SH-SY5Y (cell line): ENCODE data around the gene PTPN4.

Experiments used
- GATA2 ChIP-seq: IDR thresholded peaks from 2 replicates; pipeline ENCODE4 v1.6.1; 2011; ENCODE audit warnings: mild to moderate bottlenecking, low read depth, low read length
- GATA3 ChIP-seq: IDR thresholded peaks from 2 replicates; pipeline ENCODE4 v1.6.1; 2011; ENCODE audit warnings: low read depth, mild to moderate bottlenecking, low read length, moderate library complexity

PTPN4 gene

GRCh38 chr2:119723784-119724467 lies 35.8 kb upstream of the PTPN4 start:
- TF ChIP-seq GATA2: no peak
- TF ChIP-seq GATA3: no peak

- TF ChIP-seq GATA2 (no peak), GATA3 (no peak)
These were observed 34.9 kb upstream of the PTPN4 start for GRCh38 chr2:119724656-119725485.

- TF ChIP-seq GATA3 (no peak), GATA2 (no peak)
These were observed 32.2 kb upstream of the PTPN4 start for GRCh38 chr2:119727493-119727892.

GRCh38 chr2:119728421-119728820 lies 31.3 kb upstream of the PTPN4 start:
- TF ChIP-seq GATA3 (no peak), GATA2 (no peak)

GRCh38 chr2:119730671-119731177 lies 29.0 kb upstream of the PTPN4 start:
- TF ChIP-seq GATA3 (no peak), GATA2 (no peak)

DNA sequence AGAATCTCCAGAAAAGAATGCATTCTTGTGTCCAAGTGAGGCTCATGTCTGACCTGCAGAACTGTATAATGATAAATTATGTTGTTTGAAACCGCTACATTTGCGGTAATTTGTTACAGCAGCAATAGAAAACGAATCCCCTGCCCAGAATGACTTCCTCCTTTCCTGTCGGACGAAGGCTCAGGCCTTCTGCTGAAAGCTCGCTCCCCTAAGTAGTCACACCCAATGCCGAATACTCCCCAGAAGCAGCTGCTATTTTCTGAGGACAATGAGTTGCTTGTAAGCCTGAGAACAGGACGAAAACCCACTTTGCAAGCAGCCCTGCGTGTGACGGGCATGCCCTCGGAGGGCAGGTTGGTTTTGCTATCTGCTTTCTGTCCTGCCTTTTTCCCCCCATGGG lies 27.7 kb upstream of the PTPN4 start:
- TF ChIP-seq GATA3: no peak
- TF ChIP-seq GATA2: no peak

DNA sequence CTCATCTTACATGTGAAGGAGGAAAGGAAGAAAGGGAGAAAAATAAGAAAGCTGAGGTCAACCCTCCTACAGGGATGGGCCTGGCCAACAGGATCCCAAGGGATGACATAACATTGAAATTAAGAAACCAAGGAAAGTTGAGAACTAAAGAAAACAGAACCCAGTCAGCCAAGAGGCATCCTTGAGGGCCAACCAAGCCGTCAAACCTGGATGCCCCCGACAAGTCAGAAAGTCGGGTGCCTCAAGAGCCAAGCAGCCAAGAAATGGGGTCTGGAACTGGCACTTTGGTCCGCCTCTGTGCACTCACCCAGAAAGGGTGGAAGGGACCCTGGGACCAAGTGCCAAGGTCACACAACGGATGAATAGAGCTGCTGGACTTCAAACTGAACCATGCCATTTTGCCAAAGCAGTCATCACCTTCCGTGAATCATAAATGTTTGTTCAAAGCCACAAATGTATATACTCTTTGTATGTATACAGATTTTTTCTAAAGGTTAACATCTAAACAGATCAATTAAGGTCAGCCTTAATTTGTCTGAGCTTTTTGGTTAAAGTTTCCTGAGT lies 27.0 kb upstream of the PTPN4 start:
- TF ChIP-seq GATA2: no peak

DNA sequence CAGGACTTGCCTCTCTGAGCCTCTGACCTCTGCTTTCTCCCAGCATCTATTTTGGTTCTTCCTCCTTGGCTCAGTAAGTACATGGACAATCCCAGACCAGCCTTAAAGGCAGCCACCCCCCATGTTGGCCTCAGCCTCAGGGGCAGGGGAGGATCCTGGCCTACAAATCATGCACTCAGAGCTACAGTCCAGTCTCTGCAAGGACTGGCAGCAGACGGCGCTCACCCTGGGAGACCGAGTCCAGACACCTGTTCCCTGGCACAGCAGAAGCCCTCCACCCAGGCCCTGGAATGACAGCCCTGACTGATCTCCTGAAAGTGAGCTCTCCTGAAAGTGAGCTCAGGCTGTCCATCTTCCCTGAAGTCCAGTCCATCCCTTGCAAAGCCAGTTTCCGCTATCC lies 25.7 kb upstream of the PTPN4 start:
- no peak for TF ChIP-seq GATA3
- no peak for TF ChIP-seq GATA2

GRCh38 chr2:119735565-119735964 lies 24.2 kb upstream of the PTPN4 start:
- TF ChIP-seq GATA3: no peak
- no peak for TF ChIP-seq GATA2

GRCh38 chr2:119736021-119736420 lies 23.7 kb upstream of the PTPN4 start:
- TF ChIP-seq GATA3 (no peak), GATA2 (no peak)

DNA sequence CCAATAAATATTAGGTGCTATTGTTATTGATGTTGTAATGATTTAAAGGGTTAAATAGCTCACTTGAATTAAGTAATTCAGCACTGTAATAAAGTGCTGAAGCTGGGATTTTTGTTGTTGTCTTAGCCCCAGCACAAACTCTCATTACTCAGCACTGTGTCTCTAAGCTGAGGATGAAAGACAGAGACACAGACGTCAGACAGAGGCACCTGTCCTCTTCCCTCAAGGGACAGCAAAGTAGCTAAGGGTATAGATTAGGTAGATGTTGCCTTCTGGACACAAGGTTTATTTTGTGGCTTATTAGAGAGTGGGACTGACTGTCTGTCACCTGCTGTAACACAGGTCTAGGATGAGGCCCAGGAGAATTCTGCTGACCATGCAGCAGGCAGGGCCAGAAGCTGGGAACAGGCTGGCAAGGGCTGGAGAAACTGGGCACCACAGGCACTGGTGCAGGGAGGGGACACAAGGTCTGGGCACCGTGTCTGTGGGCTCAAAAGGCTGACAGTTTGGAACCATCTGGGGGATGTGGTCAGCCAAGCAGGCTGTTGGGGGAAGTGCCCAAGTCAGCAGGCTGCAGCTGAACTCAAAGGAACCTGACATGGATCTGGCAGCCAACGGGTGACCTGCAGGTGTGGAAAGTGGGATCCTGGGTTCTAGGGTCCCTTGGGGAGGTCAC lies 20.0 kb upstream of the PTPN4 start:
- TF ChIP-seq GATA2 (no peak), GATA3 (no peak)

DNA sequence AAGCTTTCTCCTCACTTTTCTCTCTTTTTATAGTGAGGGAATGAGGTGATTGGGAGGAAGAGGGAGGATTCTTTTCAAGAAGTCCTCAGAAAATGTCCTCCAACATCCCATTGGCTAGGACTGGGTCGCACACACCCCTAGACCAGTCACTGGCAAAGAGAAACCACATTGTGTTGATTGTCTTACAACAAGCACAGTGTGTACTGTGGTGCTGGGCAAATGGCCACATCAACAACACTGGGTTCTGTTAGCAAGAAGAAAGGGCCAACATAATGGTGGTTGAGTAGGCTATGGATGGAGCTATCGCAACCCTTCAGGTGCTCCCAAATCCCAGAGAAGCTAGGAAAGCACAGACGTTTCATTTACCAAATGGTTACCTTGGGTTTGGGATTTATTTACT lies 18.7 kb upstream of the PTPN4 start:
- TF ChIP-seq GATA2 (no peak), GATA3 (no peak)

- TF ChIP-seq GATA2: no peak
- no peak for TF ChIP-seq GATA3
These were observed 17.9 kb upstream of the PTPN4 start for GRCh38 chr2:119741868-119742267.

DNA sequence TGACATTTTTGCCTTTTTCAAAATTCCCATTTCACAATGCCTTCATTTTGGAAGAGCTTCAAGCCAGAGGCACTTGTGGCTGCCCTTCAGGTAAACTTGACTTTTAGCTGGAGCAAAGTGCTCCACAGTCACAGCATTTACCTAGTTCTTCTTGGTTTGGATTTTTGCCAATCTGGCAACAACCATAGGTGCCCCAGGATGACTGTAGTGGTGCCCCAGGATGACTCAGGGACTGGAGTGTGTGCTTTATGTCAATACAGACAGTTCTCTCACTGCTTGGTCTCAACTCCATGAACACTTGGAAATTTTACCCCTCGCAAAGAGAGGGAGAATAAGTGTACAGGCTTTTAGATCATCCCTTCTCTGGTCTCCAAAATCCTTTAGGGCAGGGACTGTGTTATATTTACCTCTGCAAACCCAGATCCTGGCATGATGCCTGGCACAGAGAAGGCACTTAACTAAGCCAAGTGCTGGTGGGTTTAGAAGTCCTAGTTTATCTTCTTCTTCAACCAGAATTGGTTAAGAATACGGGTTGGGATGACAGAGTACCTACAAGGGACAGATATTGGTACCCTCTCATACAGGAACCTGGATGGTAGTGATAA lies 15.3 kb upstream of the PTPN4 start:
- no peak for TF ChIP-seq GATA2
- TF ChIP-seq GATA3: no peak
